Vagina (tissue), 2 donors: ENCODE measurements around the gene PTX3. TPM values are rescaled to one million over a fixed set of nuclear protein-coding genes. Genes with fewer than 3 reads are reported as not detected.

Source experiments
- DNase-seq, 2 donors: peaks; one replicate each; pipeline ENCODE4 v3.0.0-alpha.2; 2017; ENCODE audit errors: extremely low spot score in 2 of 2
- H3K27ac ChIP-seq: fragments of 200-600 bp; sonication (generic); one replicate; pipeline ENCODE4 v1.5.1; 2019
- H3K27me3 ChIP-seq: fragments of 200-600 bp; sonication (generic); one replicate; pipeline ENCODE4 v1.5.1; 2019
- H3K36me3 ChIP-seq, 2 donors: fragments of 200-600 bp; sonication (generic); one replicate each; pipeline ENCODE4 v1.5.1; 2017 to 2019
- H3K4me1 ChIP-seq: fragments of 200-600 bp; sonication (generic); one replicate; pipeline ENCODE4 v1.5.1; 2019
- H3K4me3 ChIP-seq, 2 donors: fragments of 200-600 bp; sonication (generic); 1 replicate in 1 of 2; 2 replicates in 1 of 2; pipeline ENCODE4 v1.5.1; 2016 to 2019
- H3K9me3 ChIP-seq: fragments of 200-600 bp; sonication (generic); one replicate; pipeline ENCODE4 v1.5.1; 2019
- POLR2A ChIP-seq, 2 donors: fragments of 450-650 bp; IDR thresholded peaks; one replicate each; pipeline ENCODE4 v1.6.1; 2017; ENCODE audit warnings: antibody characterized with exemption in 2 of 2, mild to moderate bottlenecking in 2 of 2, moderate library complexity in 2 of 2
- POLR2AphosphoS5 ChIP-seq, 2 donors: sonication (generic); formaldehyde crosslinking; IDR thresholded peaks; one replicate each; pipeline ENCODE4 v1.9.0; 2017; ENCODE audit warnings: antibody characterized with exemption in 2 of 2, mild to moderate bottlenecking in 2 of 2, low read depth in 1 of 2; ENCODE audit not compliant: insufficient read depth in 1 of 2
- intact Hi-C: fragments of 100-400 bp; cut with DNase I; formaldehyde crosslinking; loops from one replicate; pipeline ENCODE4 v1.15.1; 2023
- total RNA-seq: library from RNA; depleted of rRNA; stranded (reverse); fragments of >200 nt; gene quantifications from one replicate; pipeline ENCODE4 v1.2.3, GENCODE V29; 2016
- TF ChIP-seq, protein P1 (sequence below), 3 experiments: fragments of 450-650 bp in 2 of 3; fragments of 200-600 bp in 1 of 3; sonication (generic) in 1 of 3; IDR thresholded peaks; one replicate each; pipeline ENCODE4 v1.5.1; 2017 to 2019; ENCODE audit warnings: antibody characterized with exemption in 3 of 3, mild to moderate bottlenecking in 2 of 3, moderate library complexity in 2 of 3

The PTX3 gene
- total RNA-seq, 1 donor from 2014 or later, result 29.2 TPM

GRCh38 chr3:157467200-157467599, 30.6 kb downstream of the PTX3 start:
- intact Hi-C loops, result no loop called here
- Histone ChIP-seq H3K36me3 (no peaks in the 10 kb centered on the region), H3K27me3 (no peaks in the 10 kb centered on the region), H3K27ac (no peak overlapping the region), H3K9me3 (no peaks in the 10 kb centered on the region), H3K4me1 (no peaks in the 10 kb centered on the region), H3K4me3 (no peak overlapping the region)
- DNase-seq, result no peak
- TF ChIP-seq POLR2AphosphoS5 (IDR thresholded peaks at IDR 0.05; ENCODE audit: insufficient read depth in 1 of 2, low read depth in 1 of 2) (no peak), POLR2A (IDR thresholded peaks at IDR 0.05) (no peak)
- TF ChIP-seq, protein P1, sequence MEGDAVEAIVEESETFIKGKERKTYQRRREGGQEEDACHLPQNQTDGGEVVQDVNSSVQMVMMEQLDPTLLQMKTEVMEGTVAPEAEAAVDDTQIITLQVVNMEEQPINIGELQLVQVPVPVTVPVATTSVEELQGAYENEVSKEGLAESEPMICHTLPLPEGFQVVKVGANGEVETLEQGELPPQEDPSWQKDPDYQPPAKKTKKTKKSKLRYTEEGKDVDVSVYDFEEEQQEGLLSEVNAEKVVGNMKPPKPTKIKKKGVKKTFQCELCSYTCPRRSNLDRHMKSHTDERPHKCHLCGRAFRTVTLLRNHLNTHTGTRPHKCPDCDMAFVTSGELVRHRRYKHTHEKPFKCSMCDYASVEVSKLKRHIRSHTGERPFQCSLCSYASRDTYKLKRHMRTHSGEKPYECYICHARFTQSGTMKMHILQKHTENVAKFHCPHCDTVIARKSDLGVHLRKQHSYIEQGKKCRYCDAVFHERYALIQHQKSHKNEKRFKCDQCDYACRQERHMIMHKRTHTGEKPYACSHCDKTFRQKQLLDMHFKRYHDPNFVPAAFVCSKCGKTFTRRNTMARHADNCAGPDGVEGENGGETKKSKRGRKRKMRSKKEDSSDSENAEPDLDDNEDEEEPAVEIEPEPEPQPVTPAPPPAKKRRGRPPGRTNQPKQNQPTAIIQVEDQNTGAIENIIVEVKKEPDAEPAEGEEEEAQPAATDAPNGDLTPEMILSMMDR (IDR thresholded peaks at IDR 0.05), result no peak

GRCh38 chr3:157469561-157470294, 33.1 kb downstream of the PTX3 start:
- no peak overlapping the region for H3K4me3 ChIP-seq
- TF ChIP-seq POLR2AphosphoS5 (IDR thresholded peaks at IDR 0.05; ENCODE audit: insufficient read depth in 1 of 2, low read depth in 1 of 2) (no peak), POLR2A (IDR thresholded peaks at IDR 0.05) (no peak)
- TF ChIP-seq, protein P1 (IDR thresholded peaks at IDR 0.05), result no peak
- H3K36me3 ChIP-seq, result no peaks in the 10 kb centered on the region
- intact Hi-C loops, result no loop called here
- H3K4me1 ChIP-seq, result no peaks in the 10 kb centered on the region
- no peak overlapping the region for H3K27ac ChIP-seq
- DNase-seq, result no peak
- no peaks in the 10 kb centered on the region for H3K9me3 ChIP-seq
- H3K27me3 ChIP-seq, result no peaks in the 10 kb centered on the region

GRCh38 chr3:157471064-157471463, 34.4 kb downstream of the PTX3 start:
- Histone ChIP-seq H3K9me3 (no peaks in the 10 kb centered on the region), H3K4me3 (no peak overlapping the region), H3K36me3 (no peaks in the 10 kb centered on the region), H3K27me3 (no peaks in the 10 kb centered on the region), H3K4me1 (no peaks in the 10 kb centered on the region), H3K27ac (no peak overlapping the region)
- intact Hi-C loops, result no loop called here
- no peak for DNase-seq
- TF ChIP-seq POLR2A (IDR thresholded peaks at IDR 0.05) (no peak), POLR2AphosphoS5 (IDR thresholded peaks at IDR 0.05; ENCODE audit: insufficient read depth in 1 of 2, low read depth in 1 of 2) (no peak)
- TF ChIP-seq, protein P1 (IDR thresholded peaks at IDR 0.05), result no peak

- intact Hi-C loops, result no loop called here
- no peak overlapping the region for H3K4me3 ChIP-seq
- H3K36me3 ChIP-seq, result no peaks in the 10 kb centered on the region
- no peak for DNase-seq
- TF ChIP-seq, protein P1 (IDR thresholded peaks at IDR 0.05), result no peak
- TF ChIP-seq POLR2A (IDR thresholded peaks at IDR 0.05) (no peak), POLR2AphosphoS5 (IDR thresholded peaks at IDR 0.05; ENCODE audit: insufficient read depth in 1 of 2, low read depth in 1 of 2) (no peak)
- H3K27ac ChIP-seq, result no peak overlapping the region
- H3K9me3 ChIP-seq, result no peaks in the 10 kb centered on the region
- H3K27me3 ChIP-seq, result no peaks in the 10 kb centered on the region
- no peaks in the 10 kb centered on the region for H3K4me1 ChIP-seq
Measured at GRCh38 chr3:157472648-157473047, 36.0 kb downstream of the PTX3 start.

- Histone ChIP-seq H3K9me3 (no peaks in the 10 kb centered on the region), H3K4me1 (no peaks in the 10 kb centered on the region), H3K36me3 (no peaks in the 10 kb centered on the region), H3K27me3 (no peaks in the 10 kb centered on the region), H3K4me3 (no peak overlapping the region), H3K27ac (no peak overlapping the region)
- TF ChIP-seq, protein P1 (IDR thresholded peaks at IDR 0.05), result no peak
- no peak for TF ChIP-seq POLR2A (IDR thresholded peaks at IDR 0.05)
- no peak for TF ChIP-seq POLR2AphosphoS5 (IDR thresholded peaks at IDR 0.05; ENCODE audit: insufficient read depth in 1 of 2, low read depth in 1 of 2)
- DNase-seq, result no peak
- intact Hi-C loops, result no loop called here
Measured at GRCh38 chr3:157475921-157476414, 39.3 kb downstream of the PTX3 start.
